B cell (primary cell): ENCODE measurements around the gene TFG. TPM values are rescaled to one million over a fixed set of nuclear protein-coding genes. Genes with fewer than 3 reads are reported as not detected.

Source experiments
- ATAC-seq: fragments of 200-7000 bp; cut with Tn5 transposase; one replicate; pipeline ENCODE4 v1.10.0; 2021; ENCODE audit warnings: low read depth, mild to moderate bottlenecking, moderate number of reproducible peaks, moderate library complexity
- CTCF ChIA-PET: fragments of 350-600 bp; sonication (Branson Sonifier 250); formaldehyde crosslinking; loops from one replicate; lab custom pipeline; 2021; ENCODE audit warnings: antibody characterized with exemption, inconsistent platforms; lab: Charles Lee
- POLR2A ChIA-PET: fragments of 350-600 bp; sonication (Branson Sonifier 250); formaldehyde crosslinking; loops from one replicate; lab custom pipeline; 2021; ENCODE audit warnings: antibody characterized with exemption; lab: Charles Lee
- DNase-seq: peaks from one replicate; pipeline ENCODE4 v3.0.0; 2013
- H2AFZ ChIP-seq: 2 replicates; pipeline ENCODE4 v1.6.1; 2012; ENCODE audit warnings: mild to moderate bottlenecking, low read depth, low read length; ENCODE audit not compliant: insufficient read depth, poor library complexity, severe bottlenecking
- H3K27ac ChIP-seq, 2 donors: 1 replicate in 1 of 2; 2 replicates in 1 of 2; pipeline ENCODE4 v1.5.1; 2012 to 2013; ENCODE audit warnings: low read length in 2 of 2, mild to moderate bottlenecking in 2 of 2, moderate library complexity in 1 of 2
- H3K27me3 ChIP-seq, 4 experiments: fragments of 200-600 bp in 1 of 4; sonication (generic) in 1 of 4; replicated peaks in 1 of 4; 1 replicate in 2 of 4; 2 replicates in 2 of 4; pipeline versions ENCODE4 v1.6.1 to v1.7.0; 2013 to 2016; ENCODE audit warnings: low read length in 3 of 4, mild to moderate bottlenecking in 2 of 4, mixed read lengths in 1 of 4, moderate library complexity in 1 of 4; ENCODE audit not compliant: insufficient read depth in 4 of 4, control insufficient read depth in 3 of 4; ENCODE audit errors: control extremely low read depth in 1 of 4
- H3K36me3 ChIP-seq, 2 experiments: replicated peaks in 1 of 2; 1 replicate in 1 of 2; 2 replicates in 1 of 2; pipeline versions ENCODE4 v1.6.1 to v1.7.1; 2013; ENCODE audit warnings: low read length in 1 of 2; ENCODE audit not compliant: insufficient read depth in 2 of 2, control insufficient read depth in 1 of 2; ENCODE audit errors: control extremely low read depth in 1 of 2, extremely low read depth in 1 of 2
- H3K4me1 ChIP-seq, 2 donors: fragments of 200-600 bp in 1 of 2; sonication (generic) in 1 of 2; 1 replicate in 1 of 2; 2 replicates in 1 of 2; pipeline versions ENCODE4 v1.5.1 to v1.6.1; 2013 to 2017; ENCODE audit warnings: low read length in 2 of 2; ENCODE audit not compliant: control insufficient read depth in 2 of 2, insufficient read depth in 2 of 2
- H3K4me2 ChIP-seq: replicated peaks from 2 replicates; pipeline ENCODE3; 2012; ENCODE audit warnings: mild to moderate bottlenecking, low read depth, low read length; ENCODE audit not compliant: poor library complexity, severe bottlenecking
- H3K4me3 ChIP-seq, 5 experiments: fragments of 200-600 bp in 1 of 5; sonication (generic) in 1 of 5; 1 replicate in 3 of 5; 2 replicates in 2 of 5; pipeline versions ENCODE4 v1.5.1 to v1.7.0; 2011 to 2016; ENCODE audit warnings: low read length in 4 of 5, mild to moderate bottlenecking in 4 of 5, low read depth in 2 of 5, control low read depth in 1 of 5, moderate library complexity in 1 of 5; ENCODE audit not compliant: insufficient read depth in 1 of 5; ENCODE audit errors: control extremely low read depth in 1 of 5, extremely low read depth in 1 of 5
- H3K79me2 ChIP-seq: fragments of 200-600 bp; sonication (generic); one replicate; pipeline ENCODE4 v1.6.0; 2016; ENCODE audit warnings: low read length; ENCODE audit not compliant: control insufficient read depth, insufficient read depth
- H3K9ac ChIP-seq: fragments of 200-600 bp; sonication (generic); 2 replicates; pipeline ENCODE4 v1.6.1; 2017; ENCODE audit warnings: mild to moderate bottlenecking, low read length, moderate library complexity
- H3K9me3 ChIP-seq, 3 donors: one replicate each; pipeline versions ENCODE4 v1.6.1 to v1.7.1; 2013; ENCODE audit warnings: low read length in 2 of 3; ENCODE audit not compliant: control insufficient read depth in 2 of 3, insufficient read depth in 1 of 3; ENCODE audit errors: control extremely low read depth in 1 of 3
- H4K20me1 ChIP-seq: 2 replicates; pipeline ENCODE4 v1.6.0; 2012; ENCODE audit warnings: mild to moderate bottlenecking, low read length; ENCODE audit not compliant: insufficient read depth, control insufficient read depth, poor library complexity, severe bottlenecking
- H3K27ac Mint-ChIP-seq: one replicate; pipeline ENCODE4 v1.8.0; 2021; ENCODE audit warnings: mixed read lengths
- H3K27me3 Mint-ChIP-seq: one replicate; pipeline ENCODE4 v1.8.0; 2021; ENCODE audit warnings: mixed read lengths
- H3K4me1 Mint-ChIP-seq: one replicate; pipeline ENCODE4 v1.8.0; 2021; ENCODE audit warnings: mixed read lengths
- H3K4me3 Mint-ChIP-seq: one replicate; pipeline ENCODE4 v1.8.0; 2021; ENCODE audit warnings: mixed read lengths
- H3K9me3 Mint-ChIP-seq: one replicate; pipeline ENCODE4 v1.8.0; 2022; ENCODE audit warnings: mixed read lengths; ENCODE audit not compliant: insufficient read depth
- CTCF ChIP-seq: fragments of 200-600 bp; IDR thresholded peaks from one replicate; pipeline ENCODE4 v1.8.0; 2022; ENCODE audit warnings: antibody characterized with exemption, mild to moderate bottlenecking
- EZH2 ChIP-seq: IDR thresholded peaks from 2 replicates; pipeline ENCODE4 v1.6.1; 2012; ENCODE audit warnings: borderline replicate concordance, low read depth, mild to moderate bottlenecking, moderate library complexity, low read length; ENCODE audit not compliant: insufficient read depth, poor library complexity, severe bottlenecking
- WGBS: methylation state at CpG from one replicate; pipeline ENCODE4 v1.1.5; 2013; ENCODE audit warnings: missing lambda C conversion rate; ENCODE audit not compliant: insufficient coverage; 5-methylcytosine and 5-hydroxymethylcytosine counted together
- intact Hi-C: fragments of 100-400 bp; cut with micrococcal nuclease; formaldehyde crosslinking; loops from one replicate; pipeline ENCODE4 v1.10.0; 2022
- polyA plus RNA-seq: library from polyadenylated mRNA; depleted of rRNA; stranded (reverse); fragments of >200 nt; gene quantifications from 2 replicates; pipeline ENCODE4 v1.2.3, GENCODE V29; 2012
- total RNA-seq, 2 donors: library from RNA; stranded (reverse); fragments of 120-200 nt in 1 of 2; gene quantifications; 1 replicate in 1 of 2; 2 replicates in 1 of 2; pipeline versions ENCODE4 v1.2.3 to v1.2.4, GENCODE V29; 2013 to 2022

The TFG gene
- total and polyA plus RNA-seq, 2 donors (not counting 1 experiment from before 2014, with no cell fraction given) = 40.3 to 44.0 TPM

GRCh38 chr3:100759950-100760349, 50.7 kb downstream of the TFG start:
- no peaks in the 10 kb centered on the region for H3K36me3 ChIP-seq
- H4K20me1 ChIP-seq = no peaks in the 10 kb centered on the region
- no peaks in the 10 kb centered on the region for H3K9me3 ChIP-seq
- POLR2A ChIA-PET = no interaction called here
- H3K79me2 ChIP-seq = no peaks in the 10 kb centered on the region
- CTCF ChIA-PET = no interaction called here
- no peak overlapping the region for H3K4me2 ChIP-seq
- no peak overlapping the region for H3K4me3 ChIP-seq
- H3K4me1 ChIP-seq = no peaks in the 10 kb centered on the region
- ATAC-seq (no peak), DNase-seq (no peak)
- H3K9me3 Mint-ChIP-seq = no peaks in the 10 kb centered on the region
- H3K4me3 Mint-ChIP-seq = no peak overlapping the region
- intact Hi-C loops = no loop called here
- no peaks in the 10 kb centered on the region for H3K27me3 Mint-ChIP-seq
- peaks cover 3% of the 10 kb centered on the region for H3K4me1 Mint-ChIP-seq
- H3K27me3 ChIP-seq = no peaks in the 10 kb centered on the region
- H3K9ac ChIP-seq = no peak overlapping the region
- TF ChIP-seq EZH2 (no peak), CTCF (no peak)
- no peak overlapping the region for H3K27ac ChIP-seq
- no peak overlapping the region for H2AFZ ChIP-seq
- H3K27ac Mint-ChIP-seq = no peak overlapping the region

- no peak overlapping the region for H3K27ac Mint-ChIP-seq
- no peak overlapping the region for H2AFZ ChIP-seq
- H3K4me1 ChIP-seq = no peaks in the 10 kb centered on the region
- H3K4me1 Mint-ChIP-seq = peaks cover 3% of the 10 kb centered on the region
- no peak overlapping the region for H3K27ac ChIP-seq
- no peak overlapping the region for H3K4me3 Mint-ChIP-seq
- no peaks in the 10 kb centered on the region for H3K27me3 Mint-ChIP-seq
- ChIA-PET CTCF (interaction anchor here (1.7 kb wide), 1 partner anchor 10 kb away, joined by 5 read pairs; no protein-coding TSS in a partner anchor), POLR2A (no interaction called here)
- DNase-seq (no peak), ATAC-seq (no peak)
- H3K9me3 ChIP-seq = no peaks in the 10 kb centered on the region
- intact Hi-C loops = no loop called here
- no peak overlapping the region for H3K4me3 ChIP-seq
- H3K27me3 ChIP-seq = no peaks in the 10 kb centered on the region
- WGBS = 100% methylated on average over 1 of the region's 4 CpGs
- no peak overlapping the region for H3K4me2 ChIP-seq
- no peaks in the 10 kb centered on the region for H3K79me2 ChIP-seq
- no peaks in the 10 kb centered on the region for H3K9me3 Mint-ChIP-seq
- H3K9ac ChIP-seq = no peak overlapping the region
- H3K36me3 ChIP-seq = no peaks in the 10 kb centered on the region
- H4K20me1 ChIP-seq = no peaks in the 10 kb centered on the region
- no peak for TF ChIP-seq CTCF
- TF ChIP-seq EZH2 = no peak
Observed at GRCh38 chr3:100760377-100760776, 51.1 kb downstream of the TFG start.
